ENCODE measurements around the gene DUS1L. TPM values are rescaled to one million over a fixed set of nuclear protein-coding genes. Genes with fewer than 3 reads are reported as not detected.

DUS1L gene
- total and polyA plus RNA-seq, 2 experiments from 2014 or later, result 71.9 to 160 TPM

GRCh38 chr17:82113941-82114340 is 48.3 kb upstream of the DUS1L start:
- TF ChIP-seq EZH2phosphoT487 (IDR thresholded peaks at IDR 0.05; ENCODE audit: low read depth, severe bottlenecking, unreplicated experiment) (no peak), EZH2 (IDR thresholded peaks at IDR 0.05; ENCODE audit: borderline replicate concordance) (no peak), CTCF (IDR thresholded peaks at IDR 0.05; ENCODE audit: poor library complexity) (no peak)
- Histone ChIP-seq H4K20me1 (ENCODE audit: insufficient read depth, poor library complexity, severe bottlenecking) (no peaks in the 10 kb centered on the region), H3K4me3 (no peak overlapping the region), H2AFZ (no peak overlapping the region), H3K79me2 (no peaks in the 10 kb centered on the region), H3K27ac (no peak overlapping the region), H3K4me2 (no peak overlapping the region), H3K36me3 (replicated peaks; ENCODE audit: insufficient read depth, low read depth) (no peaks in the 10 kb centered on the region), H3K9me2 (replicated peaks; ENCODE audit: insufficient read depth) (no peaks in the 10 kb centered on the region), H3K9me3 (ENCODE audit: low read depth) (no peaks in the 10 kb centered on the region), H3K4me1 (ENCODE audit: insufficient read depth) (peaks cover 12% of the 10 kb centered on the region), H3K27me3 (no peaks in the 10 kb centered on the region)
- peak; percentile 3 for DNase-seq (ENCODE audit: low spot score)
- WGBS (ENCODE audit: low lambda C conversion rate, missing lambda C conversion rate), result 93% methylated on average over 13 of the region's 13 CpGs

- H3K9me3 ChIP-seq (ENCODE audit: low read depth), result no peaks in the 10 kb centered on the region
- no peak for DNase-seq (ENCODE audit: low spot score)
- H3K27me3 ChIP-seq, result no peaks in the 10 kb centered on the region
- H3K36me3 ChIP-seq (replicated peaks; ENCODE audit: insufficient read depth, low read depth), result no peaks in the 10 kb centered on the region
- H3K9me2 ChIP-seq (replicated peaks; ENCODE audit: insufficient read depth), result no peaks in the 10 kb centered on the region
- H3K4me2 ChIP-seq, result no peak overlapping the region
- H2AFZ ChIP-seq, result no peak overlapping the region
- H3K79me2 ChIP-seq, result no peaks in the 10 kb centered on the region
- H3K4me3 ChIP-seq, result no peak overlapping the region
- WGBS (ENCODE audit: low lambda C conversion rate, missing lambda C conversion rate), result 97% methylated on average over 9 of the region's 9 CpGs
- TF ChIP-seq EZH2 (IDR thresholded peaks at IDR 0.05; ENCODE audit: borderline replicate concordance) (no peak), EZH2phosphoT487 (IDR thresholded peaks at IDR 0.05; ENCODE audit: low read depth, severe bottlenecking, unreplicated experiment) (no peak), CTCF (IDR thresholded peaks at IDR 0.05; ENCODE audit: poor library complexity) (no peak)
- H4K20me1 ChIP-seq (ENCODE audit: insufficient read depth, poor library complexity, severe bottlenecking), result no peaks in the 10 kb centered on the region
- peaks cover 9% of the 10 kb centered on the region for H3K4me1 ChIP-seq (ENCODE audit: insufficient read depth)
- no peak overlapping the region for H3K27ac ChIP-seq
Measured at GRCh38 chr17:82113422-82113821, 47.8 kb upstream of the DUS1L start.

GRCh38 chr17:82112914-82113311 is 47.3 kb upstream of the DUS1L start:
- Histone ChIP-seq H3K27ac (no peak overlapping the region), H4K20me1 (ENCODE audit: insufficient read depth, poor library complexity, severe bottlenecking) (no peaks in the 10 kb centered on the region), H3K9me3 (ENCODE audit: low read depth) (no peaks in the 10 kb centered on the region), H3K9me2 (replicated peaks; ENCODE audit: insufficient read depth) (no peaks in the 10 kb centered on the region), H3K4me1 (ENCODE audit: insufficient read depth) (peaks cover 4% of the 10 kb centered on the region), H2AFZ (no peak overlapping the region), H3K4me2 (no peak overlapping the region), H3K79me2 (no peaks in the 10 kb centered on the region), H3K4me3 (no peak overlapping the region), H3K27me3 (no peaks in the 10 kb centered on the region), H3K36me3 (replicated peaks; ENCODE audit: insufficient read depth, low read depth) (no peaks in the 10 kb centered on the region)
- TF ChIP-seq EZH2phosphoT487 (IDR thresholded peaks at IDR 0.05; ENCODE audit: low read depth, severe bottlenecking, unreplicated experiment) (no peak), CTCF (IDR thresholded peaks at IDR 0.05; ENCODE audit: poor library complexity) (no peak), EZH2 (IDR thresholded peaks at IDR 0.05; ENCODE audit: borderline replicate concordance) (no peak)
- DNase-seq (ENCODE audit: low spot score), result no peak
- WGBS (ENCODE audit: low lambda C conversion rate, missing lambda C conversion rate), result 92% methylated on average over 6 of the region's 6 CpGs
